Loucy (cell line): ENCODE results near the gene KCNJ15.
A peak's percentile ranks its signal among the peaks of the same experiment; 100 is the strongest.

Source experiments
- H2AFZ ChIP-seq: fragments of 200-600 bp; sonication (generic); 2 replicates; pipeline ENCODE4 v1.6.0; 2016; ENCODE audit warnings: antibody characterized with exemption, mild to moderate bottlenecking, low read length, moderate library complexity
- H3F3A ChIP-seq: fragments of 200-600 bp; 2 replicates; pipeline ENCODE4 v1.6.0; 2016; ENCODE audit warnings: antibody characterized with exemption, low read depth, mild to moderate bottlenecking
- H3K27me3 ChIP-seq: fragments of 200-600 bp; sonication (generic); 2 replicates; pipeline ENCODE4 v1.6.1; 2014; ENCODE audit warnings: low read length, mild to moderate bottlenecking; ENCODE audit not compliant: insufficient read depth, poor library complexity, severe bottlenecking
- H3K36me3 ChIP-seq: fragments of 200-600 bp; sonication (generic); 2 replicates; pipeline ENCODE4 v1.6.1; 2016; ENCODE audit warnings: low read length; ENCODE audit not compliant: insufficient read depth
- H3K4me1 ChIP-seq: fragments of 200-600 bp; sonication (generic); 2 replicates; pipeline ENCODE4 v1.5.1; 2014; ENCODE audit warnings: low read length, mild to moderate bottlenecking; ENCODE audit not compliant: insufficient read depth, poor library complexity, severe bottlenecking
- H3K4me2 ChIP-seq: fragments of 200-600 bp; sonication (generic); 2 replicates; pipeline ENCODE4 v1.6.0; 2014; ENCODE audit warnings: antibody characterized with exemption, low read length, low read depth, mild to moderate bottlenecking; ENCODE audit not compliant: poor library complexity, severe bottlenecking
- H3K4me3 ChIP-seq: fragments of 200-600 bp; sonication (generic); 2 replicates; pipeline ENCODE4 v1.5.1; 2014; ENCODE audit warnings: low read length, mild to moderate bottlenecking, mixed read lengths; ENCODE audit not compliant: poor library complexity, severe bottlenecking
- H3K79me2 ChIP-seq: fragments of 200-600 bp; sonication (generic); 2 replicates; pipeline ENCODE4 v1.6.1; 2014; ENCODE audit warnings: low read length; ENCODE audit not compliant: insufficient read depth
- H3K9ac ChIP-seq: fragments of 200-600 bp; sonication (generic); 2 replicates; pipeline ENCODE4 v1.6.0; 2014; ENCODE audit warnings: mild to moderate bottlenecking, low read depth, low read length, moderate library complexity; ENCODE audit not compliant: poor library complexity, severe bottlenecking
- H3K9me2 ChIP-seq: fragments of 200-600 bp; sonication (generic); replicated peaks from 2 replicates; pipeline ENCODE4 v1.6.1; 2016; ENCODE audit warnings: low read depth, low read length, mixed read lengths
- H3K9me3 ChIP-seq: fragments of 200-600 bp; sonication (generic); 2 replicates; pipeline ENCODE4 v1.6.1; 2014; ENCODE audit warnings: mild to moderate bottlenecking, antibody characterized with exemption, low read length, low read depth; ENCODE audit not compliant: insufficient read depth
- H4K20me1 ChIP-seq: fragments of 200-600 bp; sonication (generic); 2 replicates; pipeline ENCODE4 v1.6.0; 2014; ENCODE audit warnings: antibody characterized with exemption, low read length, mild to moderate bottlenecking; ENCODE audit not compliant: insufficient read depth, poor library complexity, severe bottlenecking
- EZH2phosphoT487 ChIP-seq: fragments of 200-600 bp; IDR thresholded peaks from 2 replicates; pipeline ENCODE4 v1.6.1; 2018; ENCODE audit warnings: antibody characterized with exemption, mild to moderate bottlenecking, moderate library complexity, borderline replicate concordance
- TF ChIP-seq, protein P1 (sequence below): fragments of 200-600 bp; sonication (generic); conservative IDR thresholded peaks from 2 replicates; pipeline ENCODE4 v1.5.1; 2014; ENCODE audit warnings: mild to moderate bottlenecking, antibody characterized with exemption, low read length

KCNJ15 gene

DNA sequence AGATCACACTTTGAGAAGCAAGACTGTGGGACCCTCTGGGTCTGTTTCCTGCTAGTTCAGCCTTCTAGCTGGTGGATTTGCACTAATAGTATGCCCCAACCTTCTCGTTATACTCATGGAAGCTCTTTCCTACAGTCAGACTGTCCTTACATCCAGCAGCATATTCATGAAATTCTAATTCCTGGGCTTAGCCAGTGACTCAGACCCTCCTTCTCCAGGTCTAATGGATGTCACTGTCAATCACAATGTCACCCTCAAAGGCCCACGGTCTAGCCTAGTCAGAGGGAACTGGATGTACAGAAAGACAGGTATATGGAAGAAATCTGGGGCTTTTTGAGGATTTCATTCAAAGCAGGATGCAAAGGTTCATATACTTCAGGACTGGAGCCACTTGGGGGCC, 72.4 kb downstream of the KCNJ15 start:
- Histone ChIP-seq H3K4me1 (peaks cover 10% of the 10 kb centered on the region), H3K79me2 (no peaks in the 10 kb centered on the region), H3F3A (no peaks in the 10 kb centered on the region), H4K20me1 (no peaks in the 10 kb centered on the region), H3K9me3 (no peaks in the 10 kb centered on the region), H3K4me2 (no peak overlapping the region), H3K27me3 (no peaks in the 10 kb centered on the region), H3K4me3 (no peak overlapping the region), H3K9ac (no peak overlapping the region), H3K36me3 (no peaks in the 10 kb centered on the region), H2AFZ (no peak overlapping the region), H3K9me2 (no peaks in the 10 kb centered on the region)
- TF ChIP-seq EZH2phosphoT487, result no peak
- TF ChIP-seq, protein P1, sequence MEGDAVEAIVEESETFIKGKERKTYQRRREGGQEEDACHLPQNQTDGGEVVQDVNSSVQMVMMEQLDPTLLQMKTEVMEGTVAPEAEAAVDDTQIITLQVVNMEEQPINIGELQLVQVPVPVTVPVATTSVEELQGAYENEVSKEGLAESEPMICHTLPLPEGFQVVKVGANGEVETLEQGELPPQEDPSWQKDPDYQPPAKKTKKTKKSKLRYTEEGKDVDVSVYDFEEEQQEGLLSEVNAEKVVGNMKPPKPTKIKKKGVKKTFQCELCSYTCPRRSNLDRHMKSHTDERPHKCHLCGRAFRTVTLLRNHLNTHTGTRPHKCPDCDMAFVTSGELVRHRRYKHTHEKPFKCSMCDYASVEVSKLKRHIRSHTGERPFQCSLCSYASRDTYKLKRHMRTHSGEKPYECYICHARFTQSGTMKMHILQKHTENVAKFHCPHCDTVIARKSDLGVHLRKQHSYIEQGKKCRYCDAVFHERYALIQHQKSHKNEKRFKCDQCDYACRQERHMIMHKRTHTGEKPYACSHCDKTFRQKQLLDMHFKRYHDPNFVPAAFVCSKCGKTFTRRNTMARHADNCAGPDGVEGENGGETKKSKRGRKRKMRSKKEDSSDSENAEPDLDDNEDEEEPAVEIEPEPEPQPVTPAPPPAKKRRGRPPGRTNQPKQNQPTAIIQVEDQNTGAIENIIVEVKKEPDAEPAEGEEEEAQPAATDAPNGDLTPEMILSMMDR, result no peak

DNA sequence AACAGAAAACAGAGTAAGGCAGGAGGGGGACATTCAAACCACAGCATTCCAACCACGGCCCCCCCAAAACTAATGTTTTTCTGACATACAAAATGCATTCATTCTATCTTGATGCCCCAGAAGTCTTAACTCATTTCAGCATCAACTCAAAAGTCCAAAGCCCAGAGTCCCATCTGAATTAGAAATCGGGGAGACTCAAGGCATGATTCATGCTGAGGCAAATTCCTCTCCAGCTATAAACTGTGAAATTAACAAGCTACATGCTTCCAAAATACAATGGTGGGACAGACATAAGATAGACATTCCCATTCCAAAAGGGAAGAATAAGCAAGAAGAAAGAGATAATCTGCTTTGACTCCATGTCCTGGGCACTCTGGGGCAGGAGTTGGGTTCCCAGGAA, 73.9 kb downstream of the KCNJ15 start:
- Histone ChIP-seq H2AFZ (no peak overlapping the region), H4K20me1 (no peaks in the 10 kb centered on the region), H3K4me3 (no peak overlapping the region), H3F3A (no peaks in the 10 kb centered on the region), H3K4me1 (no peaks in the 10 kb centered on the region), H3K9me2 (no peaks in the 10 kb centered on the region), H3K79me2 (no peaks in the 10 kb centered on the region), H3K9me3 (no peaks in the 10 kb centered on the region), H3K27me3 (no peaks in the 10 kb centered on the region), H3K36me3 (no peaks in the 10 kb centered on the region), H3K4me2 (no peak overlapping the region), H3K9ac (no peak overlapping the region)
- no peak for TF ChIP-seq EZH2phosphoT487
- TF ChIP-seq, protein P1, result no peak

DNA sequence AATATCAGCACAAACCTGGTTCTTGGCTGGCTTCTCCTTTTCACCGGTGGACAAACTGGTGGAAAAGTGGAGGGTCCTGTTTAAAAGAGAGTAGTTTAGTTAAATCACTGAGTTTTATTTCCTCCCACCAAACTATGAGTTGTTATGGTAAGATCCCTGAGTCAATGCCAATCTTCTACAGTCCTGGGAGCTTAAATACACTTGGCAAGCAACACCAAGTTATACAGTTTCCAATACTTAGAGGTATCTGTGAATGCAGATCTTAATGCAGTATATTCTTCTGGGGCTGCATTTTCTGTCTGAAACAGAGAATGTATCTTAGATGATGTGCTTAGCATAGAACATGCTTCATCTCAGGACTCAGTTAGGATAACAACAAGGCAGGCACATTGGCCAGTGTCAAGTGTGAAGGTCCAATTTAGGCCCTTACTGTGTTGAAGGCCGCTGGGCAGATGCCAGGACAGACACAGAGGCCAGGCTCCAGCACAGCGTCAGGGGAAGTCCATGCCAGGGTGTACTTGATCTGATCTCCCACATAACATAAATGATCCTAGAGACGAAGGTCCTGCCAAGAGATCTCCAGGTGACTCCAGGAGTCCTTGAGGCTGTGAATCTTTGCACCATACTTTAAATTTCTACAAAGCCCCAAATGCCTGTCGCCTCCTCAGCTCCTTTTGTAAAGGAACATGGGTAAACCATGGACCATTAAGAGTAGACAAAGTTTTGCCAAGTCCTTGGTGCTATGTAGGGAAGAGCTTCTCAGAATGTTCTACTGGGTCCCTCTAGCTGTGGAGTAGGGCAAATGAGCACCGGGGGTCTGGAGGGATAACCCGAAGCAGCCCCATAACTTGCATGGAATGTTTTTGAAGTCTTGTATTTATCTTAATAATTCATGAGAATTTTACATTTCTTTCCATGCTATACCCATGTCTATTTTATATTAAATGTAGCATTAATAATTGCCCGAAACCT, 76.8 kb downstream of the KCNJ15 start:
- Histone ChIP-seq H3K4me1 (no peaks in the 10 kb centered on the region), H3K9ac (no peak overlapping the region), H3K9me2 (no peaks in the 10 kb centered on the region), H3K4me3 (no peak overlapping the region), H3K27me3 (no peaks in the 10 kb centered on the region), H3K9me3 (no peaks in the 10 kb centered on the region), H3K79me2 (no peaks in the 10 kb centered on the region), H2AFZ (no peak overlapping the region), H3K4me2 (no peak overlapping the region), H3K36me3 (no peaks in the 10 kb centered on the region), H3F3A (no peaks in the 10 kb centered on the region), H4K20me1 (no peaks in the 10 kb centered on the region)
- TF ChIP-seq, protein P1, result peak; percentile 58
- no peak for TF ChIP-seq EZH2phosphoT487
